Activated CD8-positive, alpha-beta memory T cell treated with anti-CD3 and anti-CD28 coated beads for 24 hours (primary cell): ENCODE results near the gene RAE1.

Experiments
- DNase-seq: peaks from one replicate; pipeline ENCODE4 v3.0.0-alpha.2; 2020

Gene RAE1

DNA sequence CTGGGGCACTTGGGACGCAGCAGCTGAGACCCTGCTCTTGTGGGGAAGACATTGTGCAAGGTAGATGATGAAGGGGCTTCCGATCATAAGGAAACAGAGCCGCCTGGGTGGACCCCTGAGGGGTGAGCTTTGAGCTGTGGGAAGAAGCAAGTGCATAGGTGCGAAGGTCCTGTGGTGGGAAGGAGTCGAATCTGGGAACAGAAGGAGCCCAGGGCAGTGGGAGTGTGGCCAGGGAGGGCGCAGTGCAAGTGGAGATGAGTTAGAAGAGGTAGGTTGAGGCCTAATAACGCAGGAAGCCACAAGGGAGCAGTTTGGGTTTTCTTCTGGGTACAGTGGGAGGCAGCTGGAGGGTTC, 50.5 kb downstream of the RAE1 start:
- no peak for DNase-seq

DNA sequence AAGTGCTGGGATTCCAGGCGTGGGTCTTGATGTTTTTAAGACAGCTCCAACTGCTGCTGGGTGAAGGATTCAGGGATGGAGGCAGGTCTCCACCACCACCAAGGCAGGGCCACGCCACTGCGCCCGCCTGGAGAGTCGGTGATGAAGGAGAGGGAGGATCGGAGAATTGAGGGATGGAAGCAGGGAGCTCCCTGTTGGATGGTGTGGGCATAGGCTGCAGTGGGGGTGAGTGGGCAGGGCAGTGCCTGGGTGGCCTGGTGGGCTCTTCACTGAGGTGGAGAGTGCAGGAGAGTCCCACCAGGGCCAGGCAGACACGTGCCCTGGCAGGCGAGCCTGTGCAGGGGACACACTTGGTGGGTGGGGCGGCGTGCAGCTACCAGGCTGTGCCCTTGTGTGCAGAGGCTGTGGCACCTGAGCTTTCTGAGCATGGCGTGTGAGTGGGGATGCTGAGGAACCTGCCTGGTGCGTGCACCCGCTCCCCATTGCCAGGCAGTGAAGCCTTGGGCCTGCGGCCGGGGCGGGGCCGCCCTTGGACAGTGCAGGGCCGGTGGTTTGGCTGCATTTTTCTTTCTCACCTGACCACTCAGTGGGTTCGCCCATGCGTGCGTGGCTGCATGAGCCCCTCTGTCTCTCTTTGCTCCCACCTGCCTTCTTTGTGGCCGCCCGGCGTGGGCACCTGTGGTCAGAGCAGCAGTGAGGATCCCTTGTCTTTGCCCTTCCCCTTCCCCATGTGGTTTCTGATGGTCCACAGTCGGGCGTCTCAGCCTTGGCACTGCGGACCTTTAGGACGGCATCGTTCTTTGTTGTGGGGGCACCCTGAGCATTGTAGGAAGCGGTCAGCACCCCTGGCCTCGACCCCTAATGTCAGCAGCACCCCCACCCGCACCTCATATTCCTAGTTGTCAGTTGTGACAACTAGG, 51.4 kb downstream of the RAE1 start:
- no peak for DNase-seq

DNA sequence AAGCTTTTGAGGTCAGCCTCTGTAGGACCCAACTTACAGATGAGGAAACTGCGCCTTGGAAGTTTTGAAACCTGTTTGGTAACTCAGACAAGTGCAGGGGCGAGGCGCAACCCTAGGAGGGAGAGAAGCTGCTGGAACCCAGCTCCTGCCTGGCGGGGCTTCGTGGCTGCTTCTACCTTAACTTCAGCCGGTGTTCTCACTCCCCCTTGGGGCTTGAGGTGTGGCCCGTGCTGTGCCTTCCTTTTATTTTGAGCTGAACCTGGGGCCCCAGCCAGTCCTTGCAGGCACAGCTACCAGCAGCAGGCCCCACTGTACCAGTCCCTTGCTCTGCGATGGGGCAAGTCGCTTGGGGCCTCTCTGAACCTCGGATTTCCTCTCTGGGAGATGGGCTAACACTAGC, 52.2 kb downstream of the RAE1 start:
- DNase-seq = no peak

DNA sequence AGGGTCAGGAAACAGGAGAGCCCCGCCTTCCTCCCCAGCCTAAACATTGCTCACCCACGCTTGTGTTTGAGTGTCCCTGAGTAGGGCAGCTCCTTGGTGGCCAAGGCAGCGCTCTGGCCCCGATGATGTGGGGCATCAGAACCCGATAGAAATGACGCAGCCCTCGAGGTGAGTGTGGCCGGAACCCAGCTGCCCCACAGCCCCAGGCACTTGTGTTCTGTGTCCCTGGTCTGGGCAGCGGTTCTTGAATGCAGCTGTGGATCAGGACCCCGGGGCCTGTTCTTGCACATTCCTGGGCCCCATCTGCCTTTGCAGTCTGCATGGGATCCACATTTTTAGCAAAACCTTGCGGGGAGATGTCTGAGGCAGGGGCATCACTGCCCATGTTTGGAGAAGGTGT, 53.0 kb downstream of the RAE1 start:
- no peak for DNase-seq

DNA sequence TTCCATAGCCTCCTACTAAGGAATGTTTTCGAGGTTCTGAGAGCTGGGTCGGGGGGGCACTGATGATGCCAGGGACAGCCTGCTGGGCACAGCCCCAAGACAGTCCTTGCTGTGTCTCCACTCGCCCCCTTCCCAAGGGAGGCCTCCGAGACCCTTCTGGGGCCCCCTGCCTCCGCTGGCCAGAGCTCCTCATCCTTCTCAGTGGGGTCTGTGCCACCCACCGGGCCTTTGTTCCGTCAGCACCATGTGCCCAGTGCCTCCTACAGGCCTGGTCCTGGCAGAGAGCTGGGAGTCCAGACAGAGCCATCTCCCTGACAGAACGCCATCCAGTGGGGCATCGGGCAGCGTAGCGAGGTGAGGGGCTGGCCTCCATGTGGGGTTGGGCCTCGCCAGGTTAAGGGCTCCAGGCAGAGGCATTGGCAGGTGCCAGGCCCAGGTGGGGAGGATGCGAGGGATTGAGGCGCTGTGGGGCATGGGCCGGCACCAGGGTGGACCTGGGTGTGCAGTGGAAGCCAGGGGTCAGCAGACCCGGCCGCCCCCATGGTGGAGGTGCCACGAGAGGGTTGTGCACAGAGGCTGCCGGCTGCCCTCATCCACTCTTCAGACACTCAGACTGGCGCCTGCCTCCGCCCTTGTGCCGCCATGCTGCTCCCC, 53.5 kb downstream of the RAE1 start:
- DNase-seq = no peak

DNA sequence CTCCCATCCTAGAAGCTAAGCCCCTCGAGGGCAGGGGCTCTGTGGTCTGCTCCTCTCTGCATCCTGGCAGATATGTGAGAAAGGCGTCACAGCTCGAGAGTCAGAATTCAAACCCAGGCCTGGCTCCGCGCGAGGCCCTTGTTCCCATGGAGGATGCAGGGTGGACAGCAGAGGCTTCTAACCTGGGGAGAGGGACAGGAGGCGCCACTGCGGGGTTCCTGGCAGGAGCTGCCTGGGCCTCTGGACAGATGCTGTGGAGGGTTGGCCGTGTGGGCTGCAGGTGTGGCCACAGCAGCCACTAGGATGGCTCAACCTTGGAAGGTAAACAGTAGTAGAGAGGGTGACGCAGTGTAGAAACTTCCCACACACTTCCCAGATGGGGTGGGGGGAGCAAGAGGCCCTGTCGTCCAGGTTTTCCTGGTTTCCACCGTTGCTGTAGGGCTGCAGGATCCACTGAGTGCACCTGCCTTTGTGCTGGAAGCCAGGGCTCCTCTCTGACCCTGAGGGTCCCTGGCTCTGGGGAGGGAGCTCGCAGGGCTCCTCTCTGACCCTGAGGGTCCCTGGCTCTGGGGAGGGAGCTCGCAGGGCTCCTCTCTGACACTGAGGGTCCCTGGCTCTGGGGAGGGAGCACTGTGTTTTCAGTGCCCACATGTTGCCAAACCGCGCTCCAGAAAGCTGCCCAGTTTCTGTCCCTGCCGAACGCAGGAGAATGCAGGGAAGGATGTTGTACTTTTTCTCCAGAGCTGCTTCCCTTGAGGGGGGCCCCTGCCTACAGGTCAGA, 54.4 kb downstream of the RAE1 start:
- DNase-seq = no peak

DNA sequence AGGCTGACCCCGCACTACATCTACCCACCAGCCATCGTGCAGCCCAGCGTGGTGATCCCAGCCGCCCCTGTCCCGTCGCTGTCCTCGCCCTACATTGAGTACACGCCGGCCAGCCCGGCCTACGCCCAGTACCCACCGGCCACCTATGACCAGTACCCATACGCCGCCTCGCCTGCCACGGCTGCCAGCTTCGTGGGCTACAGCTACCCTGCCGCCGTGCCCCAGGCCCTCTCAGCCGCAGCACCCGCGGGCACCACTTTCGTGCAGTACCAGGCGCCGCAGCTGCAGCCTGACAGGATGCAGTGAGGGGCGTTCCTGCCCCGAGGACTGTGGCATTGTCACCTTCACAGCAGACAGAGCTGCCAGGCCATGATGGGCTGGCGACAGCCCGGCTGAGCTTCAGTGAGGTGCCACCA, 56.5 kb downstream of the RAE1 start:
- no peak for DNase-seq

DNA sequence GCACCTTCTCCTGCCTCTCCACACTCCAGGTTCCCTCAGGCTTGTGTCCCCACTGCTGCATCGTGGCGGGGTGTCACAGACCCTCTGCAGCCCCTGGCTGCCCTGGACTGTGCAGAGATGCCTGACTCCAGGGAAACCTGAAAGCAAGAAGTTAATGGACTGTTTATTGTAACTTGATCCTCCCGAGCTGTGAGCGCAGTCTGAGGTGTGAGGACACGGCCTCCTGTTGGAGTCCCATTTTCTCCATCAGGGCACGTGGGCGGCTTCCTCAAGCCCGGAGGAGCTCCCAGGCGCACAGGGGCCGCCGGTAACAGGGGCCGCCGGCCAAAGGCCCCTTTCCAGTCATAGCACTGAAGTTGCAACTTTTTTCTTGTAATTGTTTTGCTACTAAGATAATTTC, 57.1 kb downstream of the RAE1 start:
- no peak for DNase-seq

DNA sequence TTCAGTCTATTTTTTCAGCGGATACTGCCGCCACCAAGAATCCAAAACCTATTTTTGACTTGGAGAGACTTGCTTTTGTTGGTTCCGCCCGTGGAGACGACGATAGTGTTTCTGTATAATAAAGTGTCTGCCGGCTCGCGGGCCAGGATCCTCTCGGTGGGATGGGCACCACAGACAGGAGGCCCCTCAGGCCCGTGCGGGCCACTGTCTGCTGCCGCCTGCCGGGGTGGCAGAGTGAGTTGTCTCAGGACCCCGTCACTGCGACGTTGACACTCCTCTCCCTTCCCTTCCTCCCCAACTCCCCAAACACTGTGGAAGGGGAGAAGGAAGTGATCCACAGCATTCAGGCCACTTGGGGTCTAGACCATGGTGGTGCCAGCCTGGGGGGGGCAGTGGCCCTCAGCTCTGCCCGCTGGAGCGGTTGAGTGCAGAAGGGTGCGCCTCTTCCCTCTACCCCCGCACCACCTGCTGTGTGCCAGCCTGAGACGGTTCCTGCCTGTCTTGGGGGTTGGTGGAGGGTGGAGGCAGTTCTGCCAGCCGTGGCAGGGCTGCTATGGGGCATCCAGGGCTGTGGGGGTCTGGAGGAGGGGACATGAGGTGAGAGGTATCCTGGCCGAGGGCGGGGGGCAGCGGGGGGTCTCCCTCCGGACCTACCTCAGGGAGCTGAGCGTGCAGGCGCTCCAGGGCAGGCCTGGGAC, 57.6 kb downstream of the RAE1 start:
- DNase-seq = no peak

DNA sequence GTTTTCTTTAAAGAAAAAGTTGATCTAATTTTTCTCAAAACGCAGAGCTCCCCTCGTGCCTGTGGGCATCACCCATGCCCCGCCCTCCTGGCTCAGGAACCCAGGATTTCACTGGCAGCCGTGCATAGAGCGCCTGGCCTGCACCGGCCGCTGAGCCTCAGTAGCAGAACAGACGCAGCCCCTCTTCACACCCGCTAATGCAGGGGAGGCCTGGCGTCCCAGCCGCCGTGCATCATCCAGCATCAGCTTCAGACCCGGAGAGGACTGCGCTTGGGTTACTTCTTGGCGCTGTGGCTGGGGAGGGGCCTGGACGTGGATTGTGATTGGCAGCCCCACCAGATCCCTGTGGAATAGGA, 58.2 kb downstream of the RAE1 start:
- no peak for DNase-seq

DNA sequence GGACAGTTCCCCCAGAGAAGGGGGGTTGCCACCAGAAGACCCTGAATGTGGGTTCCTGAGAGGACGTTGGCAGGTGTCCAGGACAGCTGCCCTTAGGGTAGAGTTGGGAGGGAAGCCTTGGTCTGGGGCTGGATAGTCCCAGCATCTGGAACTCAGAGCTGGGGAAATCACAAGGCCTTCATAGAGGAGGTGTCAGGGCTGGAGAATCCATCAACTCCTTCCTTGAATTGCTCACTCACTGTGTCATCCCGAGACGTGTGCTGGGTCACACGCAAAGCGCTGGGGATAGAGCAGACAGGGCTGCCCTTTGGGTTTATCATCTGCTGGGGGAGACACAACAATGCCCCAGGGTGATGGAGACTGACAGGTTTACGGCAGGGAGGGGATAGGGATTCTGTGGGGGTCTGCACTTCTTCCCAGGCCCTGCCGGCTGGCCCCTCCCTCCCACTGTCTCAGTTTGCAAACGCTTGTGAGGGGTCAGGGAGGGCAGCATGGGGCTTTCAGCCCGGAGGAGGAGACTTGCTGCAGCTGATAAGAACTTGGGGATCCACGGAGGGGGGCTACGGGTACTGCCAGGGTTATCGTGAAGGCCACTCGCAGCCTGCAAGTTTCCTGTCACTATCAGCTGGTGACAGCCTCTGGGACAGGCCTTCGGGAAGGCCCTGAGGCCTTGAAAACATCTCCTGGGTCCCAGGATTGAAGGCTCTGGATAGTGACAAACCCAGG, 58.8 kb downstream of the RAE1 start:
- DNase-seq = no peak

DNA sequence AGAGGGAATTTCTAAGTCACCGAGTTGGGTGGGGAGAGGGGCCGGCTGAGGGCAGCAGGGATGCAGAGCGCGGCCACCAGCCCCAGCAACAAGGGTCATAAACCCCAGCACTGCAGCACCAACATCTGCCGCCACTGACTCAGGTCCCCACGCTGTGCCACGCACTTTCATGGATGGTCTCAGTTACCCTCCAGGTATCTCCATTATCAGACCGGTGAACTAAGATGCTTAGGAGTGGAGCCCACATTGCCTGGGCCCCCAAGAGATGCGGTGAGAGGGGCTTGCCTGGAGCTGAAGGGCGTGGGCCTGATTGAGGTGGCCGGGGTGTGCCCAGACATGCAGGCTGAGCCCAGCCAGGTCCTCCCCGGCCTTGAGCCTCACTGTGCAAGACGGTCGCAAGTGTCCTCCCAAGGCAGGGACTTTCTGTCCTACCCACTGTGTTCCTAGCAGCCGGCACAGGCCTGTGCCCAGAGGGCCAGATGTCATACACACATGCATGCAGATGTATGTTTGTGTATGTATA, 59.4 kb downstream of the RAE1 start:
- DNase-seq = no peak

DNA sequence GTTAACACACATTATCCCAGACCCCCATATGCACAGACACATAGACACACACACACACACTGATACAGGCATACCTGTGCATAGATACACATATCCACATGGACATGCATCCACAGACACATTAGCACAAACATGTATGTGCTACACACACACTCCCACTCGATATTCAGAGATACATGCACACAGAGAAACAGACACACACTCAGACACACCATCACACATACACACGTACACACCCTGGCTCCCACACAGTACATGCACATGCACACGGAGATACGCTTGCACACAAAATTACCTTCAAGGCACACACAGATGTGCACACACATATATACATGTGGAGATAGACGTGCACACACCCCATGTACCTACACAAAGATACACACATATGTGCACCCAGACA, 59.9 kb downstream of the RAE1 start:
- DNase-seq = no peak

DNA sequence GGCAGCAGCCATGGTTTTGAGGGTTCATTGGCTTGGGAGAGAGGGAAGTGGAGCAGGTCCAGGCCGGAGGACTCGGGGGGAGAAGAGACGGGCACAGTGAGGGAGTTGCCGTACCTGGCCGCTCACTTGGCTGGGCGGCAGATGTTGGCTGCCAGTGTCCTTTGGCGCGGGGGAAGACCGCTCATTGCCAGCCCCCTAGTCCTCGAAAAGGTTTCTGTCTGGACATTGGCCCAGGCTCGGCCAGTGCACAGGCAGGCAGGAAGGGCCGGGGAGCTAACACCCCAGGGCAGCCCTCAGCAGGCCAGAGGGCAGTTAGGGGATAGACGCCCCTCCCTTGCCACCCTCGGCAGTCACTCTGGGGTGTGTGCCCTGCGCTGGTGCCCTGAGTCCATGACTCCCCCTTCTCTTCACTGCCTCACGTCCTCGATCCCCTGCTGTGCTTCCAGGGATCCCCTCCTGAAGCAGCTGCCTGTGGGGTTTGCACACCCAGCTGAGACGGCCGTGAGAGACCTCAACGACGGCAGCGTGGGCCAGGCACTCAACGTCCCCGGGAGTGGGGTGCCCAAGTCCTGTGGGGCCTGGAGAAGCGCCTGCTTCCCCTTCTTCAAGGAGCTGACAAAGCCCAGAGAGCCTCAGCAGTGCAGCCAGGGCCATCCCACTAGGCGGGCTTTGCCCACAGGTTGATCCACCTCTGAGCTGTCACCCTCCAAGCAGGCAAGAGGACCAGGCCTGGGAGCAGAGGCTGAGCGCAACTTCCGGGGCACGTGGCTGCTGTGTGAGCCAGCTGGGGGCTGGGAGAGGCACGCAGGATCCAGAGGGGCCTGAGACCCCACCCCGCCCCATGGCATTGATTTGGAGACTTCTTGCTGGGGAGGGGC, 60.6 kb downstream of the RAE1 start:
- DNase-seq = no peak

DNA sequence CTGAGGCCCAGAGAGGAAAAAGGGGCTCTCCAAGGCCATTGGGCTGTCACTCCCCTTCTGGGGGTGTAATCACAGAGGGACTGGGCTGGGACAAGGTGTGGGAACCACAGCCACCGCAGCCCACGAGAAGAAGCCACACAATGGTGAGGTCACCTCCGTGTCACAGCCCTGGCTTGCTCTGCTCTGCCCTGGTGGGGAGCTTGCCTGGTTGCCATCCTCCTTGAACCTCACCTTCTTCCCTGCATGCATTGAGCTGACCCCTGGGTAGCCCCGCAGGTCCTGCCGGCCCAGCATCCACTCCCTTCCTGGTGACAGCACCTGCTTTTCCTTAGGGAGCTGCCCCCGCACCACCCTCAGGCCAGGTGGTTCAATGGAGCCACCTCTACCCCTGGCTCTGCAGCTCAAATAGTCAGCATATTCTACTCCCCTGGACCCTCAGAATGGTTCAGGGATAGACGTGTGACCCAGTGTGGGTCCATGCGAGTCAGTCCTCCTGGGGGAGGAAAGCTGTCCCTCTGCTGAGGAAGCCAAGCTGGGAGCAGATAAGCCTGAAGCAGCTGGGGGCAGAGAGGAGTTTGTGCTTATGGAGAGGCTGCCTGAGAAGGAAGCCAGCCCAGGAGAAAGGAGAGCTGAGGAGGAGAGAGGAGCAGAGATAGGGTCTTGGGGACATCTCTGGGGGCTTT, 61.4 kb downstream of the RAE1 start:
- DNase-seq = no peak

DNA sequence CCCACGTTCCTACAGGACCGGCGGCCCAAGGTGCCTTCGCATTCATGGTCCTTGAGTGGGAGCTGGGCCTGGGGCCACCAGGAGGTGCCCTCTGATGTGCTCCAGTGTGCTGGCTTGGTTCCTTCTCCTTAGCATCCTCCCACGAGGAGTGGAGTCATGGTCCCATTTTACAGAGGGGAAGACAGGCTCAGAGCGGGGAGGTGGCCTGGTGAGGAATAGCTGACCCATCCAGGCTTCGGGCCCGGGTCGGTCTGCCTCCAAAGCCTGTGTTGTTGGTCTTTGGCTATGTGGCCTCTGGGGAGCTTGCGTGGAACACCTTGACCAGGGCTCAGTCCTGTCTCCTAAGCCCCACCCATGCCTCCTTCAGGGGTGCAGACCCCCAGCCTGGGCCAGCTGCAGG, 62.9 kb downstream of the RAE1 start:
- DNase-seq = no peak

DNA sequence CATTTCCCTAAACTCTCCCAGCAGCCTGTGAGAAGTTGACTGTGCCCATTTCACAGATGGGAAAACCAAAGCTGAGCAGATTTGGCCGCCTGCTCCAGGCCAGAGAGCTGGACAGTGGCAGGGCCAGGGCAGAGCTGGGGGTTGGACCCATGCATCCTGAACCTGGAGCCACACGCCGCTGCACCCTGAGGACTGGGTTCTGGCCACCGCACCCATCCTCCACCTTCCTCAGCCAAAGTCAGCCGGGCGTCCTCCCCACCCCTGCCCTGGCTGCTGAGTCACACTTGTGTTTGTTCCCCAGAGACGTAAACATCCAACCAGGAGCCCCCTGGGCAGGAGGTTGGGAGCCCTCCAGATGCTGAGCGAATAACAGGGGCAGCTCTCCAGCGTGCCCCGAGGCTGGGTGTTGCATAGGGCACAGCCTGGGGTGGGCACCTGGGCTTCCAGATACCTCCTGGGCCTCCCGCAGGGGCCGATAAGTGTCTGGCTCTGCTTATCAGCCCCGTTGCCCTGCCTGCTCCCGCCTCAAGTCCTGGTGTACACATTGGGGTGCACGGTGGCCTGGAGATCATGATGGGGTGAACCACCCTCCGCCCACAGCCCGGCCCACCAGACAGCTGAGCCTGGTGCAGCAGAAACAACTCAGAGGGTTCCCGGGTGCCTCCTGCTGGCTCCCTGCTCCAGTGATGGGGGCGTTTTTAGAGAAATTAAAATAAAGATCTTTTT, 64.0 kb downstream of the RAE1 start:
- no peak for DNase-seq

DNA sequence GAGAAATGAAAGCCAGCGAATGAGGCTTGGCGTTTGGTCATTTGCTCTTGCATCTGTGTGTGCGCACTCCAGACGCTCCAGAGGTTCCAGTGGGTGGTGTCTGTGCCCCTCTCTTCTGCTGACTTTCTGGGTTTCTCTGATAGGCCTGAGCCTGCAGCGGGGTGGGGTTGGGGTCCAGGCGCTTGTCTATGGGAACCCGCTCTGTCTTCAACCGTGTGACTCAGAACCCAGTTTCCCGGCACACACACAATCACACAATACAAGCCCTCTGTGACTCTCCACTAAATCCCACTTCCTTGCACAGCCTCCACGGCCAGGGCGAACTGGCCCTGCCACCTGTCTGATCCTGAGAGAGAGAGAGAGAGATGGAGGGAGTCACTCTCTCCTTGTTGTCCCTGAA, 64.7 kb downstream of the RAE1 start:
- no peak for DNase-seq

DNA sequence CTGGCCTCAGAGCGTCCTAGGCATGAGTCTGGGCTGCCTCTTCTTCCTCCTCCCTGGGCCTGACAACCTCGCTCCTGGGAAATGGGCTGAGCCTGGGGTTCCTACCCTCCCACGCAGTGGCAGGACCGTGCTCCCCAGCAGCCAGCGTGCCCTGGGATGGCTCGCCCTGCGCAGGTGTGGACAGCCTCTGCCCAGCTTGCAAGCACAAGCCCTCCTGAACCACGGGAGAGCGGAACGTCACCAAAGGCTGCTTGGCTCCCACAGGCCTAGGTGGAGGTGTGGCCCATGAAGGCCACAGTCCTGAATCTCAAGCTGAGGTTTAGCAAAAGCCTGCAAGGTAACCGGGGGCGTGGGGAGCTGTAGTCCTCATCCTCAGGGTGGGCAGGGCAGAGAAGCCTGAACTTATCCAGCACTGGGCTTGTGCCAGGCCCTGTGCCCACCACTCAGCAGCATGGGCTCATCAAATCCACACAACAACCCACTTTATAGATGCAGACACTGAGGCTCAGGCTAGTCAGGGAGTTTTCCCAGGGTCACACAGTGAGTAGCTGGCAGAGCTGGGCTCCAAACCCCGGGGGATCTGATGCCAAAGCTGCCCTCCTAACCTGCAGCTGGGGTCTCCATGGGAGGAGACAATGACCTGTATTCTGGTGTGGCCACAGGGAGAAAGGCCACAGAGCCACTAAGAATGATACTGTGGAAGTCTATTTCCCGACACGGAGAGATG, 65.4 kb downstream of the RAE1 start:
- no peak for DNase-seq
